GM10248 (cell line): Measurements from ENCODE around the gene MCTP2.
A peak's percentile ranks its signal among the peaks of the same experiment; 100 is the strongest.

Experiments
- CTCF ChIA-PET: fragments of 300-600 bp; sonication (Branson Sonifier 250); formaldehyde crosslinking; extraction: SDS; loops from one replicate; lab custom pipeline; 2021; ENCODE audit warnings: antibody characterized with exemption; lab: Yijun Ruan, JAX
- POLR2A ChIA-PET: fragments of 350-650 bp; sonication (Branson Sonifier 250); formaldehyde crosslinking; extraction: SDS; loops from one replicate; lab custom pipeline; 2020; ENCODE audit warnings: antibody characterized with exemption; lab: Yijun Ruan, JAX
- DNase-seq: peaks from one replicate; pipeline ENCODE4 v3.0.0; 2012; ENCODE audit errors: extremely low spot score
- TF ChIP-seq, protein P1 (sequence below): IDR thresholded peaks from 2 replicates; pipeline ENCODE4 v1.5.1; 2012; ENCODE audit warnings: mild to moderate bottlenecking, low read depth; ENCODE audit errors: extremely low read depth, missing control alignments, control extremely low read depth

Gene MCTP2

DNA sequence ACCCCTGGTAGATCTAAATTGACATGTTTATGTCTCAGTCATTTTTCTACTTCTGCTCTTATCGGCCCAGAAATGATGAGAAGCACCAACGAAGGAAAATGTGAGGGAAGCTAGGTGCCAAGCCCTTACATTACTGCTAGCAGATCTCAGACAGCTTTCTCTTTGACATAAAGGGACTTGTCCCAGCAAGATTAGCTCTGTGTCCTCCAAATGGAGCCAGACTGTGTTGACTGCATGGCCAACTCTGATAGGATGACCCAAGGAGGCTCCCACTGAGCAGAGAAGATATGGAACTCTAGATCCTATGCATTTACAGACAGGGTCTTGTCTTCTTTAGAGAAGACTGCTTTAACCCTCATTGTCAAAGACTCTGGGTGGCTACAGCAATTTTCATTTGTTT is 2.8 kb upstream of the MCTP2 start:
- ChIA-PET CTCF (interaction anchor here (1.7 to 2.8 kb wide), 2 partner anchors 12 to 59 kb away, joined by 4 to 9 read pairs; no protein-coding TSS in a partner anchor), POLR2A (no interaction called here)
- no peak for DNase-seq
- TF ChIP-seq, protein P1, sequence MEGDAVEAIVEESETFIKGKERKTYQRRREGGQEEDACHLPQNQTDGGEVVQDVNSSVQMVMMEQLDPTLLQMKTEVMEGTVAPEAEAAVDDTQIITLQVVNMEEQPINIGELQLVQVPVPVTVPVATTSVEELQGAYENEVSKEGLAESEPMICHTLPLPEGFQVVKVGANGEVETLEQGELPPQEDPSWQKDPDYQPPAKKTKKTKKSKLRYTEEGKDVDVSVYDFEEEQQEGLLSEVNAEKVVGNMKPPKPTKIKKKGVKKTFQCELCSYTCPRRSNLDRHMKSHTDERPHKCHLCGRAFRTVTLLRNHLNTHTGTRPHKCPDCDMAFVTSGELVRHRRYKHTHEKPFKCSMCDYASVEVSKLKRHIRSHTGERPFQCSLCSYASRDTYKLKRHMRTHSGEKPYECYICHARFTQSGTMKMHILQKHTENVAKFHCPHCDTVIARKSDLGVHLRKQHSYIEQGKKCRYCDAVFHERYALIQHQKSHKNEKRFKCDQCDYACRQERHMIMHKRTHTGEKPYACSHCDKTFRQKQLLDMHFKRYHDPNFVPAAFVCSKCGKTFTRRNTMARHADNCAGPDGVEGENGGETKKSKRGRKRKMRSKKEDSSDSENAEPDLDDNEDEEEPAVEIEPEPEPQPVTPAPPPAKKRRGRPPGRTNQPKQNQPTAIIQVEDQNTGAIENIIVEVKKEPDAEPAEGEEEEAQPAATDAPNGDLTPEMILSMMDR = no peak

DNA sequence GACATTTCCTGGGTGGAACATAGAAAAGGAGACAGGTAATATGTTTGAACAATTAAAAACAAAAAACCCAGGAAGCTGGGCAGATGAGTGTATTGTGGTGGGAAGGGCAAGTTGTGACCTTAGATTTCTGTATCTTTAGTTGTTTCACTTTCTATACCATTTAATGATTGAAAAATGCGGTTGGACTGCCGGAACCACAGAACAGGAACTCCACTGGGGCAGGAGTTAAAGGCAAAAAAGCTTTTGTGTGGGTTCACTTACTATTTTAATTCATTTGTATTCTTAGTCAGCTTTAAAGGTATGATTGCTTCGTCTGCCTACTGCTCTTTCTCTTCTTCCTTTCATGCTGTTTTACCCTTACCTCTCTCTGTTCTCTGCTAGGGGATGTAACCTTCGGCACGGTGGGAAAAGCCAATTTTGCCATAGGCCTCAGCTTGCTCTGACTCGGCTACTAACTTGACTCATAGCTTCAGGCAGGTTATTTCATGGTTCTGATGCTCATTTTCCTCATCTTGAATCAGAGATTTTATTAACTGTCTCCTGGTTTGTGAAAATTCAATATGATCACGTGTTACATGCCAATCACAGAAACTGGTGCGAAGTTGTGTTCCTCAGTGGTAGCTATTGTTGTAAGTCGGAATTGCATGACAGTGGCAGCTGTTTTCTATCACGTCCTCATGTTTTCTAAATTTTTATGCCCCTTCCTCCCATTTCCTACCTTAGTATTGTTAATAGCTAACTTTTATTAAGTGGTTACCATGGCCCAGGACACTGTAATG is 1.6 kb upstream of the MCTP2 start:
- TF ChIP-seq, protein P1 = no peak
- ChIA-PET POLR2A (no interaction called here), CTCF (interaction anchor here (0.7 to 2.9 kb wide), 8 partner anchors 9 to 94 kb away, joined by 3 to 11 read pairs (median 5); no protein-coding TSS in a partner anchor)
- DNase-seq = peak; percentile 45

DNA sequence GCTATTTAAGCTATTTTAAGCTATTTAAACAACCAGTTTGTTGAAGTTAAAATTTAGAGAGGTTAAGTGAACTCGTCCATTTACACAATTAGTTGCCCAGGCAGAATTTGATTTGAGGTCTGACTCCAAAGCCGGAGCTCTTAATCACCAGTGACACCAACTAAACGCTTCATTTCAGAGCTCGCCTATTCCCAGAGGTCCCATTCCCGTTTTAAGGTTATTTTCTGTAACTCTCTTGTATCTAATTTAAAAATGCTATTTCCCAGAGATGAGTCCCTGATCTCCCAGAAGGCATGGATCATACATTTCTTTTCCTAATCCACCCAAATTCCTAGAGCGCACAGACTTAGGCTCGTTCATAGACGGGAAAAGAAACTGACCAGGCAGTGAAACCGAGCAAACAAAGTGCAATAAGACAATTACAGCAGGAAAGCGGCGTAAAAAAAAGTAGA is 904 bp upstream of the MCTP2 start:
- ChIA-PET POLR2A (no interaction called here), CTCF (interaction anchor here (0.7 to 2.9 kb wide), 8 partner anchors 8 to 93 kb away, joined by 3 to 11 read pairs (median 5); no protein-coding TSS in a partner anchor)
- DNase-seq = no peak
- TF ChIP-seq, protein P1 = no peak

DNA sequence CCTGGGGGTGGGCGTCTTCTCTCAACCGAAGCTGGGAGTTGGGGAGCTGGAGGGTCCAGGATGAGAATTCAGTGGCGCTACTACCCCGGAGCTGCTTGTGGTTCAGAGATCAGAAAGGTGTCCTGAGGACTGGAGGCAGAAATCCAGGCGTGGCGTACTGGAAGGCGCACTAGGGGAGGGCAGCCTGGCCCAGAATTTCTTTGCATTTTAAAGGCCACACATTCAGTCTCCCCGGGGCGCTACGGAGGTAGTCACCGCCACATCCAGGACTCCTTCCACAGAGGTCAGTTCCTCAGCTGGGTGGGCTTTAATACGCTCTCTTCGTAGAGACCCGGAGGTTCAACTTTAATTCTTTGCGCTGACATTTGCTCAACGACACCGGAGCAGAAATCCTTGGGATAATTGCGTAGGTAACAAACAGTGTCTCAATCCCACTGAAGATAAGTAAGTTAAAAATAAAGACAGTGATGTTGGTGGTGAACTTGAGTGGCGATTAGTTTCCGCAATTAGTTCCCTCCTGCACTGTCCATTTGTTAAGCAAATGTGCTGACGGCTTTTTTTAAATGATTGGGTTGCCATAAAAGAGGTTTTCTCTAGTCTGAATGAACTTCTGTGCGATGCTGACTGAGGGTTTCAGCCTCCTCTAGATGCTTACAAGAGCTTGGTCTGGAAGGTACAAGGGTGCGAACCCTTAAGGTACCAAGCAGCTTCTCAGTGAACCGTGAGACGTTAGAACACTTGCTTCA is 535 bp downstream of the MCTP2 start:
- ChIA-PET POLR2A (no interaction called here), CTCF (interaction anchor here (1.3 to 2.9 kb wide), 4 partner anchors 9 to 92 kb away, joined by 3 to 11 read pairs (median 6); no protein-coding TSS in a partner anchor)
- TF ChIP-seq, protein P1 = no peak
- peak; percentile 24 for DNase-seq

DNA sequence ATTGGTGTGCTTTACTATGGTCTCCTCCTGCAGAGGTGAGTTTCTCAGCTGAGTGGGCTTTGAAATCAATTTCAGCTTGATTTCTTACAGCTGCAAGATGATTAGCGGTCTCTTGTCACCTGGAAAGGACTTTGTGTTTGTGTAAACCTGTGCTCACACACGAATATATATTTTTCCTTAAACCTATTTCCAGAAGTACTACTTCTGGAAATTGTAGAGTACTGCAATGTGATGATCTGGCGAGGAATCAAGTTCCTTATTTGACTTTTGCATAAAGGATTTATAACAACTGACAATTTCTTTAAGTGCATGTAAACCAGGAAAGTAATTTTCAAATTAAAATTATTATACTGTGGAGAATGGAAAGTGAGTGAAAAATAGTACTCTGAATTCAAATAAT is 2.1 kb downstream of the MCTP2 start:
- CTCF ChIA-PET = interaction anchor here (1.1 to 1.8 kb wide), 5 partner anchors 13 to 92 kb away, joined by 3 to 8 read pairs (median 5); no protein-coding TSS in a partner anchor
- TF ChIP-seq, protein P1 = no peak
- no peak for DNase-seq
- POLR2A ChIA-PET = no interaction called here

DNA sequence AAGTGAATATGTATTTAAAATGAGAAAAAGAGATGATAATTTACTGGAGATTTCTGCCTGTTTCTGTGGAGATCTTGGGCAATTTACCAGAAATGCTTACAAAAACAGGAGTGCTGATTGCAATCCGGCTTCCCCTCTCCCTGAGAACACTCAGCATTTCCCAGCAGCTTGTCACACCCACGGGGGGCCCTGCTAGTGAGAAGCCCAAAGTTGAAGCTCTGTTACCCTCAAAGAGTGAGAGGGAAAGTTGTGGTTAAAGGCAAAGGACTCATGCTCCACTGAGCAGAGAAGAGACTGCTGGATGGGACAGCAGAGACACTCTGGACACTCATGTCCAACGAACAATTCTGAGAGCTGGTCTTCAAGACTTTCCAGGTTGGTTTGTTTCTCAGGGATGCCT is 2.9 kb downstream of the MCTP2 start:
- ChIA-PET CTCF (interaction anchor here (0.9 to 1.8 kb wide), 5 partner anchors 12 to 91 kb away, joined by 3 to 8 read pairs (median 5); no protein-coding TSS in a partner anchor), POLR2A (no interaction called here)
- TF ChIP-seq, protein P1 = no peak
- no peak for DNase-seq
